A549 (cell line): ENCODE data around the gene CIITA.

ENCODE experiments used
- CEBPB ChIP-seq, 2 experiments: fragments of >200 bp in 1 of 2; sonication (Bioruptor Twin) in 1 of 2; formaldehyde crosslinking in 1 of 2; IDR thresholded peaks; 2 replicates each; pipeline ENCODE4 v1.6.1; 2012 to 2016
- CHD4 ChIP-seq: fragments of 200-600 bp; sonication (generic); IDR thresholded peaks from 2 replicates; pipeline ENCODE4 v1.6.1; 2016; ENCODE audit warnings: antibody characterized with exemption, mild to moderate bottlenecking, borderline replicate concordance
- CTCF ChIP-seq: fragments of >200 bp; sonication (Bioruptor Twin); formaldehyde crosslinking; IDR thresholded peaks from 3 replicates; pipeline ENCODE4 v1.5.1; 2016
- E2F6 ChIP-seq: IDR thresholded peaks from 2 replicates; pipeline ENCODE4 v1.6.1; 2012; ENCODE audit warnings: low read depth, borderline replicate concordance
- EP300 ChIP-seq, 2 experiments: fragments of >200 bp; sonication (Bioruptor Twin); formaldehyde crosslinking; IDR thresholded peaks; 2 replicates in 1 of 2; 3 replicates in 1 of 2; pipeline ENCODE4 v1.6.1; 2016 to 2017
- JUNB ChIP-seq: fragments of >200 bp; sonication (Bioruptor Twin); formaldehyde crosslinking; IDR thresholded peaks from 2 replicates; pipeline ENCODE4 v1.6.1; 2016
- MAFK ChIP-seq: fragments of 450-650 bp; IDR thresholded peaks from 2 replicates; pipeline ENCODE4 v1.6.1; 2014; ENCODE audit not compliant: partially characterized antibody
- NFE2L2 ChIP-seq: fragments of 150-350 bp; conservative IDR thresholded peaks from 2 replicates; pipeline ENCODE4 v1.6.1; 2014; ENCODE audit warnings: low read length
- PHF8 ChIP-seq: fragments of 200-600 bp; sonication (generic); IDR thresholded peaks from 2 replicates; pipeline ENCODE4 v1.6.1; 2016; ENCODE audit warnings: low read depth, mild to moderate bottlenecking, antibody characterized with exemption, moderate library complexity, borderline replicate concordance
- POLR2A ChIP-seq: IDR thresholded peaks from 2 replicates; pipeline ENCODE4 v1.6.1; 2012; ENCODE audit warnings: mild to moderate bottlenecking, low read length
- RAD21 ChIP-seq, 2 experiments: fragments of >200 bp in 1 of 2; sonication (Bioruptor Twin) in 1 of 2; formaldehyde crosslinking in 1 of 2; IDR thresholded peaks in 1 of 2; conservative IDR thresholded peaks in 1 of 2; 2 replicates in 1 of 2; 3 replicates in 1 of 2; pipeline ENCODE4 v1.6.1; 2012 to 2018; ENCODE audit warnings: inconsistent platforms in 1 of 2

GRCh38 chr16:10922328-10923145 lies 45.5 kb downstream of the CIITA start:
- TF ChIP-seq EP300 (IDR thresholded peaks at IDR 0.05) (no peak), POLR2A (no peak), NFE2L2 (no peak), CTCF (no peak), CHD4 (no peak), CEBPB (IDR thresholded peaks at IDR 0.05) (no peak), E2F6 (no peak), JUNB (no peak), PHF8 (no peak), MAFK (no peak), RAD21 (conservative IDR thresholded peaks at IDR 0.05 in 1 of 2, IDR thresholded peaks at IDR 0.05 in 1 of 2) (no peak)
